ENCODE data around the gene CAMSAP1.
"Not testable (repeated sequence)": the region's sequence is repeated elsewhere in the genome, so short reads cannot be mapped to it uniquely, and the experiment has no call there.

Gene CAMSAP1

GRCh38 chr9:135919318-135919890, 12.1 kb upstream of the CAMSAP1 start:
- no peak for DNase-seq

DNA sequence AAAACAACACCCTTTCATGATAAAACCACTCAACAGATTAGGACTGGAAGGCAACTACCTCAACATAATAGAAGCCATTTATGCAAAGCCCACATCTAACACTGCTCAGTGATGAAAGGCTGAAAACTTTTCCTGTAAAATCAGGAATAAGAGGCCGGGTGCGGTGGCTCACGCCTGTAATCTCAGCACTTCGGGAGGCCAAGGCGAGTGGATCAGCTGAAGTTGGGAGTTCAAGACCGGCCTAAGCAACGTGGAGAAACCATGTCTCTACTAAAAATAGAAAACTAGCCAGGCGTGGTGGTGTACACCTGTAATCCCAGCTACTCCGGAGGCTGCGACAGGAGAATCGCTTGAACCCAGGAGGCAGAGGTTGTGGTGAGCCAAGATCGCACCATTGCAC, 8.9 kb upstream of the CAMSAP1 start:
- DNase-seq: not testable (repeated sequence)

DNA sequence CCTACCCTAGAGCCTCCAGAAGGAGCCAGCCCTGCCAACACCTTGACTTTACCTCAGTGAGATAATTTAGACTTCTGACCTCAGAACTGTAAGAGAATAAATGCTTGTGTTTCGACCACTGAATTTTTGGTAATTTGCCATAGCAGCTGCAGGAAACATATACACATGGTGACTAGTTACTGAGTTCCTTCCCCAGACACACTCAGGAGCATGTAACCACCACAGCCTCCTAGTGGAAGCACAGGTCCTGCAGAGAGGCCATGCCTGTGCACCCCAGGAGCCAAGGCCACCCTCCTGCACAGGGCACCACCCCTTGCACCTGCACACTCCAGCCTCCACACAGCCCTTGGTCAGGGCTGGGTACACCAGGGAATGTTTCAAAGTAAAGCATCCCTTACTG, 7.6 kb upstream of the CAMSAP1 start:
- DNase-seq: no peak

DNA sequence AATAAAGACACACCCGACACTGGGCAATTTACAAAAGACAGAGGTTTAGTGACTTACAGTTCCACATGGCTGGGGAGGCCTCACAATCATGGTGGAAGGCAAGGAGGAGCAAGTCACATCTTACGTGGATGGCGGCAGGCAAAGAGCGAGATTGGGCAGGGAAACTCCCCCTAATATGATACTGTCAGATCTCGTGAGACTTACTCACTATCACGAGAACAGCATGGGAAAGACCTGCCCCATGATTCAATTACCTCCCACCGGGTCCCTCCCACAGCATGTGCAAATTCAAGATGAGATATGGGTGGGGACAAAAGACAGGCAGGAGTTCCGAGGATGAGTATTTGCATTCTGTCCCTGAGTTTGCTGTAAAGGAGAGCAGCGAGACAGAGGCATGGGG, 3.9 kb upstream of the CAMSAP1 start:
- DNase-seq: not testable (repeated sequence)

DNA sequence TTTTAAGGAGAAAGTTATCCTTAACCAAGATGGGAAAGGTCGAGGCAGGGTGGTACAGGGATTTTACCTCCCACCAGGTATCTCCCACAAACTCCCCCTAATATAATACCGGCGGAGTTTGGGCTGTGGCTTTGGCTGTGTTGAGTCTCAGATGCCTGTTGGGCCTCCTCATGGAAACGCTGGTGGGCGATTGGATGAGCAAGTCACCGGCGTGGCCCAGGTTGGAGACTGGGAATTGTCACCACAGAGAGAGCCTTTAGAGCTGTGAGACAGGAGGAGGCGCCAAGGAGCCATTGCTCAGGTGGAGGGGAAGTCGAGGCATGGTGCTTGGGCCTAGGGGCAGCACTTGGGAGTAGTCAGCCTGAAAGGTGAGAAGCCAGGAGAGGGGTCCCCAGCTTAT, 3.4 kb upstream of the CAMSAP1 start:
- no peak for DNase-seq

DNA sequence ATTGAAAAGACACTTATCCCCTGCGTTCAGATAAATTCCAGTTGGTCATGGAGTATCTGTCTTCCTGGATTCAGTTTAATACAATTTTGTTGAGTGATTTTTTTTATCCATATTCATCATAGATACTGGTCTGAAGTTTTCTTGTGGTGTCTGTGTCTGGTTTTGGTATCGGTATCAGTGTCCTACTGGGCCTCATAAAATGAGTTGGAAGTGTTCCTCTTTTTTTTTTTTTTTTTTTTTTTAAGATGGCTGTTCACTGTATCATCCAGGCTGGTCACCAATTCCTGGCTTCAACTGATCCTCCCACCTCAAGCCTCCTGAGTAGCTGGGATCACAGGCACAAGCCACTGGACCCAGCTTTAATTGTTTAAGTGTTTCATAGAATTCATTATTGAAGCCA, 2.9 kb upstream of the CAMSAP1 start:
- DNase-seq: no peak

DNA sequence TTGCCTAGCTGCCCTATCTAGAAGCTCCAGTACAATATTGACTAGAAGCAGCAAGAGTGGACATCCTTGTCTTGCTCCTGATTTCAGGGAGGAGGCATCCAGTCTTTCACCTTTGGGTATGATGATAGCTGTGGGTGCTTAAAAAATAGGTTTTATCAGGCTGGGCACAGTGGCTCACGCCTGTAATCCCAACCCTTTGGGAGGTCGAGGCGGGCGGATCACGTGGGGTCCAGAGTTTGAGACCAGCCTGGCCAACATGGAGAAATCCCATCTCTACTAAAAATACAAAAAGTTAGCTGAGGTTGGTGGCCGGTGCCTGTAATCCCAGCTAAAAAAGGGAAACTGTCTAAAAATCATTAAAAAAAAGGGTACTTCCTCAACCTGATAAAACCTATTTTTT, 2.0 kb upstream of the CAMSAP1 start:
- DNase-seq: no peak

- no peak for DNase-seq
These were observed 1.4 kb upstream of the CAMSAP1 start for GRCh38 chr9:135908754-135909204.

DNA sequence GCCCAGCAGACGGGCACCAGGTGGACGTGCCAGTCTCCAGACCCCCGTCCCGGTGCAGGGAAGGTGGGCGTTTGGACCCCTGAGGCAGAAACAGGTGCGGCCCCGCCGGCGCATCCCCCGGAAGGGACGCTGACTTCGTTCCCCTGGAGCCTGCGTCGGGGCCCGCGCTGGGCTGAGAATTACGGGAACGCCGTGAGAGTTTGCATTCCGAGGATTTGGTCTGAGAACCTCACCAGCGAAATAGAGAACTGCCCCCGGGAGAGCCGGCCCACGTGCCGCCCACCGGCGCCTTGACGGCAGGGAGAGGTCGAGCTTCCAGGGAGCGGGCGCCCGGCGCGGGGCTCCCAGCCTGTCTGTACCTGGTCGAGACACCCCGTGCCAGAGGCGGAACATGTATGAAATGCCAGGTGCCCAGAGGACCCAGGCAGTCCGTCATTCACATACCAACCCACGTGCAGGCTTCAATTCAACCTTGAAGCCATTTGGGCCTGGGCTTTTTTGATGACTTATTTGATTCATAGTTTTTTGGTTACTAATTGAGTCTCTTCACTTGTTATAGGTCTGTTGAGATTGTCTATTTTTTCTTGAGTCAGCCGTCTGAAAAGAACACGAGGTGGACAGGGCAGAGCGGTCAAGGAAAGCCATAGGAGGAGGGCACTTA, 877 bp upstream of the CAMSAP1 start:
- no peak for DNase-seq

DNA sequence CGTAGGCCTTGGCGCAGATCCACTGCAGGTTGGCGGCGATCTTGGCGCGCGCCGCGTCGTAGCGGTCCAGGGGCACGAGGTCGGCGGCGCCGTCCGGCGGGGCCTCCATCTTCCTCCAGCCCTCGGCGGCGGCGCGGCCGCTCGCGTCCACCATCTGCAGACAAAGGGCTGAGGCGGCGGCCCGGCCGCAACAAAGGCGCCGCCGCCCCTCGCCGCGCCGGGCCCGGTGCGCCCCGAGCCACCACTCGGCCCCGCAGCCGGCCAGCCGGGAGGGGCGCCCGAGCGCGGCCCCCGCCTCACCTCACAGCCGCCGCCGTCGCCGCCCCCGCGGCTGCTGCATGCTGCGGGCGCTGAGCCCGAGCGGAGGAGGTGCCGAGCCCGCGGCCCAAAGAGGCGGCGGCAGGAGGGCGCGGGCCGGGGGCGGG, 328 bp downstream of the CAMSAP1 start:
- DNase-seq: no peak

DNA sequence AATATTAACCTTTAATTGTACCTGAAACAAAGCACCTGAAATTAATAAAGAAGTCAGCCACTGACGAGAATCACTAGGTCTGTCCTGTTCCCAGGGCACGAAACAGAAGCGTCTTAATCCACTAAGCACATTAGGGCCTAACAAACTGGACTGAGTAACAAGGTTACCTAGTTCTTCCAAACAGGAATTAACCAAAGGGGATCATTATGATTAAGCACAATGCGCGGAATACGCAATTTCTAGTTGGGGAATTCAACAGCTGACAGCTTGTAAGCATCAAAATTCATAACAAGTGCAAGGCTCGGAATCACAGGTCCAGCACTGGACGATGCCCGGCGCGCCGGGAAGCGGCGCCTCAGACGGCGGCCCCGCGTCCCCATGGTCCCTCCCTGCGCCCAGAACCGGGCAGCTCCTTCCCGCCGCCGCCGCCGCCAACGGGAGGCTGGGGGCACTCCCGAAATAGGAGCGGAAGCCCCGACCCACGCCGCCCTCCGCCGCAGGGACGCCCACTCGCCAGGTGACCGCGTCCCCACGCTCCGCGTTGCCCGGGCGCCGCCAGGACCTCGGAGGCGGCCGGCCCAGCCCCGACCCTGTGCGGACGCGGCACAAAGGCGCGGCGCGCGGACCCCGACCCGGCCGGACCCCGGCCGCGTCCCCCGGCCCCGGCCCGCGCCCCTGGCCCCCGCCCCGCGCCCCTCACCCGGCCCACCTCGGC, 898 bp downstream of the CAMSAP1 start:
- no peak for DNase-seq

DNA sequence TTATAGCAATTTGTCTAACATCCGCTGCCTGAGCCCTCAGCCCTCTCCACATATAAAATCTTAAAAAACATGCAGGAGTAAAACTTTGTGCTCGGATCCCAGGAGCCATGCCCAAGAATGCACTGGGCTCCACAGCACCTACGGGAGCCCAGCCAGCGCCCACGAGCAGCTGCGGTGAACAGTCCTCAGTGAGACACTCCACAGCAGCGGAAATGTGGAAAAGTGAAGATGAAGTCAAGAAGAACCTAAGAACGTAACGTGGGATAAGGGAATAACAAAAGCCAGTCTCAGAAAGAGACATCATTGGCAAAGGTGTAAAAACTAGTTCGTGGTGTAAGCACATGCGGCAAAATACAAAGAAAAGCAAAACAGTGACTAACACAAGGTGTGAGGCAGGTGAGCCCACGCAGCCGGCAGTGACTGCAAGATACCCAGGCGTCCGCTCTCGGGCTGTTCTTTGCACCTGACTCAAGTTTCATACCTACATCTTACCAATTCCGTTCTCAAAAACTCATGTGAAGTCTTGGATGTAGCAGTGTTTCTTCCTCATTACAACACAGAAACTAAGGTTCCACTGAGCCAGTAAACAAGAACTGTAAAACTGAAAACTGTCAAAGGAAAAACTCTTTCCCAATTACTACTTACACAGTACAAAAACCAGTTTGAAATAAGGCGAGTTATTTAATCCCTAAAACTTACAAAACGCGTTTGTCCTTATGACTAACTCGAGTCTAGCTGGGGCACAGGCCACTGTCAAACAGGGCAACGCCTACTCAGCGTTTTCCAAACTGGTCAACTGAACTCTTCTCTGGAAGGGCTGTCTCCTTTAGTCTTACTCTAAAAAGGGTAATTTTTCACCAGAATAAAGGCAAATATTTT, 1.7 kb downstream of the CAMSAP1 start:
- no peak for DNase-seq

- no peak for DNase-seq
These were observed 3.4 kb downstream of the CAMSAP1 start for GRCh38 chr9:135903786-135904520.

- no peak for DNase-seq
These were observed 4.0 kb downstream of the CAMSAP1 start for GRCh38 chr9:135903358-135903656.

DNA sequence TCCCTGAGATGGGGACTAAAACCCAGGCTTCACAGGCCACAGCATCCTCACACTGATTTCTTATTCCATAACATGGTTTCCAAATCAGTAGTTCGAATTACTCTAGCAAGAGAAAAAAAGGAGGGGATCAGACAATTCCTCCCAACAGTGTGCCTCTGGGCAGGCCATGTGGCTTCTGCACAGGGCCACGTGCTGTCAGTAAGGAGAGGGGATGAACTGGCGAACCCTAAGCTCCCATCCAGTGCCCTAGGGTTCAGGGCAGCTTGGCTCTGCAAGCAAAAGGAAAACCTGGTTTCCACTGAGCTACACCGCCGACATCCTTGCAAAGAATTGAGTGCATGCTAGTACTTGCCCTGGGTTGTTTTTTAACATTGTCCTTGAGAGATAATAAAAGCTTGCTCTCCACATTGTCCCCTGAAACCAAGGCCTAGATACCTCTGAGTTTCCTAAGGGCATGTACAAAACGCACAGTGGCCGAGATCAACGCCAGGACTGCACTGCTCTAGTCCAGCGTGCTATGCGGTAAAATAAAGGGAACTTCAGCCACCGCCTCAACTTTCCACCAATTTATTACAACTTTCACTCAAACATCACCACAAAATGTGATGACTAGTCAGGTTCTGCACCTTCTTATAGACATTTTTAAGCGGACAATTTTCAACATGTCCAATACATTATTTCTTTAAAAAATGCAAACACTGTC, 4.5 kb downstream of the CAMSAP1 start:
- DNase-seq: no peak

GRCh38 chr9:135901826-135902225, 5.5 kb downstream of the CAMSAP1 start:
- no peak for DNase-seq

DNA sequence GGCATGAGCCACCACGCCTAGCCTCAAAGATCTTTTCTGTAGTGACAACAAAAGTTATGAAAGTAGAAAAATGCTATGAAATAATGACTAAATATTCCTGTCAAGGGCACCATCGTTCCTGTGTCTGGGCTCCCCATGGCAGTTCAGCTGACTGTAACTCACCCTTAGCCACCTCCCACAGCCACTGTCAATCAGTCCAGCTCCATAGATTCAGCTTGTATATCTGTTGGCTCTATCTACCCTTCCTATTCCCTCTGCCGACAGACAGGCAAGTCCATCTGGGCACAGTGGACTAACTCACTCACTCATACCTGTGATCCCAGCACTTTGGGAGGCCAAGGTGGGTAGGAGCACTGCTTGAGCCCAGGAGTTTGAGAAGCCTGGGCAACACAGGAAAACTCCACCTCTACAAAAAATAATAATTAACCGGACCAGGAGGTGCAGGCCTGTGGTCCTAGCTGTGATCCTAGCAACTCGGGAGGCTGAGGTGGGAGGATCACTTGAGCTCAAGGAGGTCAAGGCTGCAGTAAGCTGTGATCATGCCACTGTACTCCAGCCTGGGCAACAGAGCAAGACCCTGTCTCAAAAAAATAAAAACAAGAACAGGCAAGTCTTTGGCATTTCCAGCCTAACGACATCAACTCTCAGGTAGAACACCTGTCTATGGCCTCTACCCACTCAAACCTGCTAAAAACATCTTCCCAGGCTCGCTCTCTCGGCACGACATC, 6.2 kb downstream of the CAMSAP1 start:
- DNase-seq: no peak

- DNase-seq: no peak
These were observed 8.5 kb downstream of the CAMSAP1 start for GRCh38 chr9:135898634-135899407.

DNA sequence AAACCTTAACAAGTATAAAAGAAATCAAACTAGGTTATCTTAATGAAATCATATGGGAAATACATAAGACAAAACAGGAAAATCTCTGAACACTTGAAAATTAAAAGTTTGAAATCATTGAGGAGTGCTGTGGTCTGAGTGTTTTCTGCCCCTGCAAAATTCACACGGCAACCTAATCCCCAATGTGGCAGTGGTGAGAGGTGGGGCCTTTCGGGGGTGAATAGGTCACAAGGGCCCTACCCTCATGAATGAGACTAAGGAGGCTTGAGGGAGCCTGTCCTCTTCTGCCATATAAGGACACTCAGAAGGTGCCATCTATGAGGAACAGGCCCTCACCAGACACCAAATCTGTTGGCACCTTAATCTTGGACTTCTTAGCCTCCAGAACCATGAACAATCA, 10.7 kb downstream of the CAMSAP1 start:
- no peak for DNase-seq

DNA sequence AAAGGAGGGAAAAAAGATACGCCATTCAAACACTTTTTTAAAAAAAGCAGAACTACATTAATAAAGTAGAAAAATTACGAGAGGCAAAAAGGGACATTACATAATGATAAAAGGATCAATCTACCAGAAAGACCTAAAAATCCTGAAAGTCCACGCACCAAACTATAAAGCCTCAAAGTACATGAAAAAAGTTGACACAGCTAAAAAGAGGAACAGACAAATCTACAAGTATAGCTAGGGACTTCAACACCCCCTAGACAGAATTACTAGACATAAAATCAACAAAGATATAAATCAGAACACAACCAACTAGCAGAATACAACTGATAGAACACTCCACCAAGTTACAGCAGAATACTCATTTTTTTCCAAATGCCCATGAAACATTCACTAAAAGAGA, 11.1 kb downstream of the CAMSAP1 start:
- DNase-seq: no peak
